Osteocyte (in vitro differentiated cells): ENCODE data around the gene ARHGEF11. TPM values are rescaled to one million over a fixed set of nuclear protein-coding genes. Genes with fewer than 3 reads are reported as not detected.

ENCODE experiments used
- DNase-seq: peaks from one replicate; pipeline ENCODE4 v3.0.0; 2021; ENCODE audit warnings: mixed read lengths; ENCODE audit not compliant: unreplicated experiment; ENCODE audit errors: extremely low spot score
- H3K27ac Mint-ChIP-seq: one replicate; pipeline ENCODE4 v1.8.0; 2021; ENCODE audit warnings: mild to moderate bottlenecking, mixed read lengths; ENCODE audit not compliant: unreplicated experiment
- H3K27me3 Mint-ChIP-seq: one replicate; pipeline ENCODE4 v1.8.0; 2021; ENCODE audit warnings: mixed read lengths; ENCODE audit not compliant: unreplicated experiment
- H3K36me3 Mint-ChIP-seq: one replicate; pipeline ENCODE4 v1.8.0; 2021; ENCODE audit warnings: mixed read lengths; ENCODE audit not compliant: unreplicated experiment
- H3K4me1 Mint-ChIP-seq: one replicate; pipeline ENCODE4 v1.8.0; 2021; ENCODE audit warnings: mixed read lengths; ENCODE audit not compliant: unreplicated experiment
- H3K4me3 Mint-ChIP-seq: one replicate; pipeline ENCODE4 v1.8.0; 2021; ENCODE audit warnings: mild to moderate bottlenecking, moderate library complexity, mixed read lengths; ENCODE audit not compliant: unreplicated experiment
- H3K9me3 Mint-ChIP-seq: one replicate; pipeline ENCODE4 v1.8.0; 2021; ENCODE audit warnings: mixed read lengths; ENCODE audit not compliant: unreplicated experiment
- CTCF ChIP-seq: fragments of 200-600 bp; sonication (generic); IDR thresholded peaks from 2 replicates; pipeline ENCODE4 v1.5.0; 2021; ENCODE audit warnings: antibody characterized with exemption, mild to moderate bottlenecking, moderate library complexity
- total RNA-seq: library from RNA; stranded (reverse); gene quantifications from 2 replicates; pipeline ENCODE4 v1.2.1, GENCODE V29; 2021

Gene ARHGEF11
- total RNA-seq, 1 donor from 2014 or later, result 42.2 TPM

GRCh38 chr1:157006676-157007075 is 38.9 kb downstream of the ARHGEF11 start:
- no peak for DNase-seq
- no peak for TF ChIP-seq CTCF
- Mint-ChIP-seq H3K4me1 (peaks cover 24% of the 10 kb centered on the region), H3K4me3 (no peak overlapping the region), H3K27ac (no peak overlapping the region), H3K27me3 (no peaks in the 10 kb centered on the region), H3K36me3 (no peaks in the 10 kb centered on the region), H3K9me3 (peaks cover 6% of the 10 kb centered on the region)

- Mint-ChIP-seq H3K27ac (no peak overlapping the region), H3K27me3 (no peaks in the 10 kb centered on the region), H3K4me3 (no peak overlapping the region), H3K4me1 (peaks cover 25% of the 10 kb centered on the region), H3K36me3 (no peaks in the 10 kb centered on the region), H3K9me3 (no peaks in the 10 kb centered on the region)
- no peak for TF ChIP-seq CTCF
- no peak for DNase-seq
Observed at GRCh38 chr1:157005965-157006364, 39.6 kb downstream of the ARHGEF11 start.

- Mint-ChIP-seq H3K4me3 (no peak overlapping the region), H3K27ac (peak overlapping the region; percentile 50)
- DNase-seq, result no peak
Observed at GRCh38 chr1:157004806-157005205, 40.7 kb downstream of the ARHGEF11 start.

GRCh38 chr1:157004327-157004726 is 41.2 kb downstream of the ARHGEF11 start:
- H3K27me3 Mint-ChIP-seq, result no peaks in the 10 kb centered on the region
- no peak overlapping the region for H3K4me3 Mint-ChIP-seq
- DNase-seq, result no peak
- H3K9me3 Mint-ChIP-seq, result no peaks in the 10 kb centered on the region
- H3K36me3 Mint-ChIP-seq, result no peaks in the 10 kb centered on the region
- peaks cover 26% of the 10 kb centered on the region for H3K4me1 Mint-ChIP-seq
- TF ChIP-seq CTCF, result no peak
- no peak overlapping the region for H3K27ac Mint-ChIP-seq

More at GRCh38 chr1:157004806-157005205, 40.7 kb downstream of the ARHGEF11 start:
- Mint-ChIP-seq H3K9me3 (no peaks in the 10 kb centered on the region), H3K4me1 (peaks cover 26% of the 10 kb centered on the region), H3K36me3 (no peaks in the 10 kb centered on the region), H3K27me3 (no peaks in the 10 kb centered on the region)
- TF ChIP-seq CTCF, result no peak

GRCh38 chr1:157001304-157001703 is 44.2 kb downstream of the ARHGEF11 start:
- H3K4me3 Mint-ChIP-seq, result no peak overlapping the region
- no peak for TF ChIP-seq CTCF
- H3K27ac Mint-ChIP-seq, result no peak overlapping the region
- H3K4me1 Mint-ChIP-seq, result peaks cover 21% of the 10 kb centered on the region
- no peak for DNase-seq
- H3K9me3 Mint-ChIP-seq, result no peaks in the 10 kb centered on the region
- H3K27me3 Mint-ChIP-seq, result no peaks in the 10 kb centered on the region
- no peaks in the 10 kb centered on the region for H3K36me3 Mint-ChIP-seq
